ENCODE results near the gene ATG16L1.

ATG16L1 gene

GRCh38 chr2:233245406-233245805, 6.1 kb upstream of the ATG16L1 start:
- Histone ChIP-seq H3K27me3 (ENCODE audit: control insufficient read depth, insufficient read depth, low read length) (no peaks in the 10 kb centered on the region), H3K4me1 (ENCODE audit: control insufficient read depth, insufficient read depth, low read length) (peaks cover 3% of the 10 kb centered on the region; the same call in 1 of the 2 replicates), H3K9ac (ENCODE audit: low read length) (no peak overlapping the region), H3K4me3 (ENCODE audit: low read depth, low read length) (no peak overlapping the region), H3K27ac (ENCODE audit: low read depth, low read length) (no peak overlapping the region), H3K36me3 (ENCODE audit: control insufficient read depth, insufficient read depth, low read length) (no peaks in the 10 kb centered on the region), H3K9me3 (ENCODE audit: control insufficient read depth, insufficient read depth, low read depth, low read length) (peaks cover 9% of the 10 kb centered on the region; the same call in 1 of the 2 replicates)

DNA sequence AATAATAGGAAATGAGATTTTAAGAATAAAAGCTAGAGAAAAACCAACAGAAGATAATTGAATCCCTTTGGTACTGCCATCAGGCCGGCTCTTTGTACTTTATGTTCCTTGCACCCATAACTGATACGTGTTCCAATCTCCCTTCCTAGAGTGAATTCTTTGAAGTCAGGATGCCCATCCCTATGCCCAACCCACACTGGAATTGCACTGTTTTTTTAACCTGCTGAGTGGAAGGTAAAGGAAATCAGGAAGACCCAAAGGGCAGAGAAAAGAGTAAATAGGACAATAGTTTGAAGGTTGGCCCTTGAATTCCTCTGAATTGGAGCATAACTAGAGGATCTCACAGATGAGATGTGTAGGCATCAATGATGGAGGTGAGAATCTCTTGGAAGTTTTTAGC, 4.4 kb upstream of the ATG16L1 start:
- no peaks in the 10 kb centered on the region for H3K4me1 ChIP-seq (ENCODE audit: control insufficient read depth, insufficient read depth, low read length)
- H3K27ac ChIP-seq (ENCODE audit: low read depth, low read length) = 0 out of 2 replicates have a peak overlapping the region, but pooled peaks have one; percentile 4
- H3K4me3 ChIP-seq (ENCODE audit: low read depth, low read length) = no peak overlapping the region
- H3K36me3 ChIP-seq (ENCODE audit: control insufficient read depth, insufficient read depth, low read length) = no peaks in the 10 kb centered on the region
- H3K9me3 ChIP-seq (ENCODE audit: control insufficient read depth, insufficient read depth, low read depth, low read length) = peaks cover 16% of the 10 kb centered on the region; the same call in 1 of the 2 replicates
- H3K9ac ChIP-seq (ENCODE audit: low read length) = no peak overlapping the region
- H3K27me3 ChIP-seq (ENCODE audit: control insufficient read depth, insufficient read depth, low read length) = no peaks in the 10 kb centered on the region

DNA sequence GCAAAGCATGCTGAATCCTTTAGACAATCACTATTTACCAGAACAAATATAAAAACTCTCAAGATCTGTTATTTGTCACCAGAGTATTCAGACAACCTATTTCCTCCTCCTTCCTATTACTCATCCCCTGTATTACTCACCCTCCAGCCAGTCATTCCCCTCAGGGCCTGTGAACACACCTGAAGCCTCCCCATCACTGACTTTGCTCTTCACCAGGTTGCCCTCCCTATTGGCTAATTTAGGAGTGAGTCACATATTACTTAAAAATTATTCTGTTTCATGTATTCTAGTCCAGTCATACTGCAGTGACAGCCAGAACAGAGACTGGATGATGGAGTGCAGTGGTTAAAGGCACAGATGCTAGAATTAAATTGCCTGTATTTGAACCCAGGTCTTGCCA, 3.7 kb upstream of the ATG16L1 start:
- H3K9me3 ChIP-seq (ENCODE audit: control insufficient read depth, insufficient read depth, low read depth, low read length) = peaks cover 16% of the 10 kb centered on the region; the same call in 1 of the 2 replicates
- H3K4me3 ChIP-seq (ENCODE audit: low read depth, low read length) = no peak overlapping the region
- no peak overlapping the region for H3K9ac ChIP-seq (ENCODE audit: low read length)
- no peak overlapping the region for H3K27ac ChIP-seq (ENCODE audit: low read depth, low read length)
- 0 out of 2 replicates have a peak, but pooled peaks cover under 1% of the 10 kb centered on the region for H3K4me1 ChIP-seq (ENCODE audit: control insufficient read depth, insufficient read depth, low read length)
- no peaks in the 10 kb centered on the region for H3K27me3 ChIP-seq (ENCODE audit: control insufficient read depth, insufficient read depth, low read length)
- no peaks in the 10 kb centered on the region for H3K36me3 ChIP-seq (ENCODE audit: control insufficient read depth, insufficient read depth, low read length)

DNA sequence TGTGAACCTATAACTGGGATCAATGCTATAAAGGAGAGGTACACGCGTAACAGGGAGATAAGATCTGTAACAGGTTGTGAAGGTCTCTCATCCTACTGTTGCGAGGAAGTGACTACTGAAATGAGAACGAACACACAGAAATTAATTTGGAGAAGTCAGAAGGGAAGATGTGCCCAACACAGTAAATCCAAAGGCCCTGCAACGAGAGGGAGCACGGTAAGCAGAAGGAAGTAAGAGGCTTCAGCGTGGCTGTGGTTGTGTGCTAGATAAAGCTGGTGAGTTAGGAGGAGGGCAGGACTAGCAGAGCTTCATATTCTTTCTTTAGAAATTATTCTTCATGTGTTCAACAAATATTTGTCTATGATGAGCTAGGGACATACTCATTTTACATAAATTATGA, 2.5 kb upstream of the ATG16L1 start:
- Histone ChIP-seq H3K27ac (ENCODE audit: low read depth, low read length) (no peak overlapping the region), H3K4me1 (ENCODE audit: control insufficient read depth, insufficient read depth, low read length) (peaks cover 4% of the 10 kb centered on the region; the same call in 1 of the 2 replicates), H3K9ac (ENCODE audit: low read length) (no peak overlapping the region)

DNA sequence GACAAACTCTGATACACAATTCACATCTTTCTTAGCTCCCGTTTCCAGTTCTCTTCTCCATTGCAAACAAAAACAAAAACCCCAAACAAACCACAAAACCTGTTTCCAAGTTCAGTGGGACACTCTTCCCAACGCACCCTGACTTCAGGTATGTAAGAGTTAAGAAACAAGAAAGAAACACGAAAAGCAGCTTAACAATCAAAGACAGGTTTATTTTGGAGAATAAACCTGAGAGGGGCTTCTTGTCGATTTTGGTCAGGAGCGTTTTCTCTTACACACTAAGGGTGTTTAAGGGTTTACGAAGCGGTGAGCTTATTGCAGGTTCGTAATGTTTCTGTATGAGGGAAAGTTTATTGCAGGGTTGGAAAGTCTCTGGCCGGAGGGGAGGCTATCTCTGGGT, 905 bp upstream of the ATG16L1 start:
- no peak overlapping the region for H3K9ac ChIP-seq (ENCODE audit: low read length)
- H3K27ac ChIP-seq (ENCODE audit: low read depth, low read length) = no peak overlapping the region
- peaks cover 4% of the 10 kb centered on the region; the same call in 1 of the 2 replicates for H3K4me1 ChIP-seq (ENCODE audit: control insufficient read depth, insufficient read depth, low read length)

More for the DNA sequence above, 2.5 kb upstream of the ATG16L1 start:
- peaks cover 16% of the 10 kb centered on the region; the same call in 1 of the 2 replicates for H3K9me3 ChIP-seq (ENCODE audit: control insufficient read depth, insufficient read depth, low read depth, low read length)
- no peaks in the 10 kb centered on the region for H3K27me3 ChIP-seq (ENCODE audit: control insufficient read depth, insufficient read depth, low read length)
- no peak overlapping the region for H3K4me3 ChIP-seq (ENCODE audit: low read depth, low read length)
- peaks cover 6% of the 10 kb centered on the region for H3K36me3 ChIP-seq (ENCODE audit: control insufficient read depth, insufficient read depth, low read length)

GRCh38 chr2:233250985-233251305, 528 bp upstream of the ATG16L1 start:
- Histone ChIP-seq H3K4me1 (ENCODE audit: control insufficient read depth, insufficient read depth, low read length) (peaks cover 4% of the 10 kb centered on the region; the same call in 1 of the 2 replicates), H3K27ac (ENCODE audit: low read depth, low read length) (no peak overlapping the region), H3K36me3 (ENCODE audit: control insufficient read depth, insufficient read depth, low read length) (peaks cover 19% of the 10 kb centered on the region), H3K9me3 (ENCODE audit: control insufficient read depth, insufficient read depth, low read depth, low read length) (peaks cover 16% of the 10 kb centered on the region; the same call in 1 of the 2 replicates), H3K4me3 (ENCODE audit: low read depth, low read length) (no peak overlapping the region), H3K27me3 (ENCODE audit: control insufficient read depth, insufficient read depth, low read length) (no peaks in the 10 kb centered on the region), H3K9ac (ENCODE audit: low read length) (no peak overlapping the region)

More for the DNA sequence above, 905 bp upstream of the ATG16L1 start:
- H3K36me3 ChIP-seq (ENCODE audit: control insufficient read depth, insufficient read depth, low read length) = peaks cover 15% of the 10 kb centered on the region
- H3K4me3 ChIP-seq (ENCODE audit: low read depth, low read length) = no peak overlapping the region
- H3K27me3 ChIP-seq (ENCODE audit: control insufficient read depth, insufficient read depth, low read length) = no peaks in the 10 kb centered on the region
- peaks cover 16% of the 10 kb centered on the region; the same call in 1 of the 2 replicates for H3K9me3 ChIP-seq (ENCODE audit: control insufficient read depth, insufficient read depth, low read depth, low read length)

DNA sequence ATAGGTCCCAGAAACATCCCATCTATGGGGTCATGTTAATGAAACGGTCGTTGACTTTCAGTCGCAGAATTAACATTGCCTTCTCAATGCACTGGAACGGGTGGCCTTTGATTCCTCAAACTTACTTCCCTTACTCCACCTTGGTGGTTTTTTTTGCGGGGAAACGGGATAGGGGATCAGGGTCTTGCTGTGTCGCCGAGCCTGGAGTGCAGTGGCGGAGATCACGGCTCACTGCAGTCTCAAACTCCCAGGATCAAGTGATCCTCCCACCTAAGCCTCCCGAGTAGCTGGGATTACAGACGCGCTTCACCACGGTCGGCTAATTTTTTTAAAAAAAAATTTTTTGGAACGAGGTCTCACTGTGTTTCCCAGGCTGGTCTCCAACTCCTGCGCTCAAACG, 754 bp downstream of the ATG16L1 start:
- Histone ChIP-seq H3K27me3 (ENCODE audit: control insufficient read depth, insufficient read depth, low read length) (no peaks in the 10 kb centered on the region), H3K9me3 (ENCODE audit: control insufficient read depth, insufficient read depth, low read depth, low read length) (peaks cover 16% of the 10 kb centered on the region; the same call in 1 of the 2 replicates), H3K4me3 (ENCODE audit: low read depth, low read length) (peak overlapping the region; percentile 96), H3K36me3 (ENCODE audit: control insufficient read depth, insufficient read depth, low read length) (peaks cover 32% of the 10 kb centered on the region), H3K9ac (ENCODE audit: low read length) (peak overlapping the region; percentile 89), H3K4me1 (ENCODE audit: control insufficient read depth, insufficient read depth, low read length) (peaks cover 4% of the 10 kb centered on the region; the same call in 1 of the 2 replicates), H3K27ac (ENCODE audit: low read depth, low read length) (peak overlapping the region; percentile 77; the same call in 1 of the 2 replicates)

- H3K9me3 ChIP-seq (ENCODE audit: control insufficient read depth, insufficient read depth, low read depth, low read length) = peaks cover 9% of the 10 kb centered on the region; the same call in 1 of the 2 replicates
- no peak overlapping the region for H3K27ac ChIP-seq (ENCODE audit: low read depth, low read length)
- peaks cover 58% of the 10 kb centered on the region for H3K36me3 ChIP-seq (ENCODE audit: control insufficient read depth, insufficient read depth, low read length)
- peaks cover 4% of the 10 kb centered on the region; the same call in 1 of the 2 replicates for H3K4me1 ChIP-seq (ENCODE audit: control insufficient read depth, insufficient read depth, low read length)
- H3K4me3 ChIP-seq (ENCODE audit: low read depth, low read length) = no peak overlapping the region
- H3K27me3 ChIP-seq (ENCODE audit: control insufficient read depth, insufficient read depth, low read length) = no peaks in the 10 kb centered on the region
- no peak overlapping the region for H3K9ac ChIP-seq (ENCODE audit: low read length)
These were observed 3.7 kb downstream of the ATG16L1 start for GRCh38 chr2:233255151-233255550.

GRCh38 chr2:233256048-233256447, 4.6 kb downstream of the ATG16L1 start:
- no peak overlapping the region for H3K9ac ChIP-seq (ENCODE audit: low read length)
- no peaks in the 10 kb centered on the region for H3K27me3 ChIP-seq (ENCODE audit: control insufficient read depth, insufficient read depth, low read length)
- H3K27ac ChIP-seq (ENCODE audit: low read depth, low read length) = no peak overlapping the region
- H3K36me3 ChIP-seq (ENCODE audit: control insufficient read depth, insufficient read depth, low read length) = peaks cover 65% of the 10 kb centered on the region
- no peak overlapping the region for H3K4me3 ChIP-seq (ENCODE audit: low read depth, low read length)
- peaks cover under 1% of the 10 kb centered on the region; the same call in 1 of the 2 replicates for H3K9me3 ChIP-seq (ENCODE audit: control insufficient read depth, insufficient read depth, low read depth, low read length)
- H3K4me1 ChIP-seq (ENCODE audit: control insufficient read depth, insufficient read depth, low read length) = peaks cover 4% of the 10 kb centered on the region; the same call in 1 of the 2 replicates

- peaks cover 87% of the 10 kb centered on the region for H3K36me3 ChIP-seq (ENCODE audit: control insufficient read depth, insufficient read depth, low read length)
These were observed 6.7 kb downstream of the ATG16L1 start for GRCh38 chr2:233258211-233258610.

GRCh38 chr2:233259730-233260129, 8.3 kb downstream of the ATG16L1 start:
- Histone ChIP-seq H3K27me3 (ENCODE audit: control insufficient read depth, insufficient read depth, low read length) (no peaks in the 10 kb centered on the region), H3K4me1 (ENCODE audit: control insufficient read depth, insufficient read depth, low read length) (no peaks in the 10 kb centered on the region), H3K36me3 (ENCODE audit: control insufficient read depth, insufficient read depth, low read length) (peaks cover 89% of the 10 kb centered on the region), H3K27ac (ENCODE audit: low read depth, low read length) (no peak overlapping the region), H3K9me3 (ENCODE audit: control insufficient read depth, insufficient read depth, low read depth, low read length) (no peaks in the 10 kb centered on the region), H3K9ac (ENCODE audit: low read length) (no peak overlapping the region), H3K4me3 (ENCODE audit: low read depth, low read length) (no peak overlapping the region)

More at GRCh38 chr2:233258211-233258610, 6.7 kb downstream of the ATG16L1 start:
- no peaks in the 10 kb centered on the region for H3K4me1 ChIP-seq (ENCODE audit: control insufficient read depth, insufficient read depth, low read length)
- no peak overlapping the region for H3K27ac ChIP-seq (ENCODE audit: low read depth, low read length)
- no peaks in the 10 kb centered on the region for H3K9me3 ChIP-seq (ENCODE audit: control insufficient read depth, insufficient read depth, low read depth, low read length)
- no peak overlapping the region for H3K9ac ChIP-seq (ENCODE audit: low read length)
- no peaks in the 10 kb centered on the region for H3K27me3 ChIP-seq (ENCODE audit: control insufficient read depth, insufficient read depth, low read length)
- no peak overlapping the region for H3K4me3 ChIP-seq (ENCODE audit: low read depth, low read length)
